ENCODE measurements around the gene DUSP1.

DUSP1 gene

GRCh38 chr5:172745838-172746237 is 25.2 kb downstream of the DUSP1 start:
- in situ Hi-C loops (cut with MboI; ENCODE audit: low sequenced_read_pairs), result no loop called here

- in situ Hi-C loops (cut with MboI; ENCODE audit: low sequenced_read_pairs), result no loop called here
Observed at GRCh38 chr5:172745406-172745805, 25.6 kb downstream of the DUSP1 start.

GRCh38 chr5:172744123-172745104 is 26.6 kb downstream of the DUSP1 start:
- in situ Hi-C loops (cut with MboI; ENCODE audit: low sequenced_read_pairs), result no loop called here

- in situ Hi-C loops (cut with MboI; ENCODE audit: low sequenced_read_pairs), result no loop called here
Observed at GRCh38 chr5:172743112-172743959, 27.7 kb downstream of the DUSP1 start.

- in situ Hi-C loops (cut with MboI; ENCODE audit: low sequenced_read_pairs), result no loop called here
Observed at GRCh38 chr5:172741206-172741582, 29.8 kb downstream of the DUSP1 start.

GRCh38 chr5:172740428-172741205 is 30.4 kb downstream of the DUSP1 start:
- in situ Hi-C loops (cut with MboI; ENCODE audit: low sequenced_read_pairs), result no loop called here

DNA sequence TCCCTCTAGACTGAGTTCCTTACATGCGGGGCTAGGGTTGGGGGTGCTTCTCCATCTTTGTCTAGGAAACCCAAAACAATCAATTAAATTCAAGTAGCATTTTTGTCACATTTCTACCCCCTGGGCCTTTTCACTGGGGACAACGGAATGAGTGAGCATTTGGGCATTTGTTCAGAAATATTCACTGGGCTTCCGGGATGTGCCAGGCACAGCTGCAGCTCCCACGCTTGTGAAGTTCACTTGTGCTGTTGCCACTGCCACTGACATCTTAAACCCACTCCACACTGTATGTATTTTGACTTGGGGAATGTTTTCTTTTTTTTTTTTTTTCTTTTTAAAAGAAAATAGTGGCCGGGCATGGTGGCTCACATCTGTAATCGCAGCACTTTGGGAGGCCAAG is 31.6 kb downstream of the DUSP1 start:
- in situ Hi-C loops (cut with MboI; ENCODE audit: low sequenced_read_pairs), result no loop called here

- in situ Hi-C loops (cut with MboI; ENCODE audit: low sequenced_read_pairs), result no loop called here
Observed at GRCh38 chr5:172736508-172737135, 34.4 kb downstream of the DUSP1 start.

GRCh38 chr5:172735141-172735831 is 35.7 kb downstream of the DUSP1 start:
- in situ Hi-C loops (cut with MboI; ENCODE audit: low sequenced_read_pairs), result no loop called here

- in situ Hi-C loops (cut with MboI; ENCODE audit: low sequenced_read_pairs), result no loop called here
Observed at GRCh38 chr5:172733974-172734346, 37.0 kb downstream of the DUSP1 start.

DNA sequence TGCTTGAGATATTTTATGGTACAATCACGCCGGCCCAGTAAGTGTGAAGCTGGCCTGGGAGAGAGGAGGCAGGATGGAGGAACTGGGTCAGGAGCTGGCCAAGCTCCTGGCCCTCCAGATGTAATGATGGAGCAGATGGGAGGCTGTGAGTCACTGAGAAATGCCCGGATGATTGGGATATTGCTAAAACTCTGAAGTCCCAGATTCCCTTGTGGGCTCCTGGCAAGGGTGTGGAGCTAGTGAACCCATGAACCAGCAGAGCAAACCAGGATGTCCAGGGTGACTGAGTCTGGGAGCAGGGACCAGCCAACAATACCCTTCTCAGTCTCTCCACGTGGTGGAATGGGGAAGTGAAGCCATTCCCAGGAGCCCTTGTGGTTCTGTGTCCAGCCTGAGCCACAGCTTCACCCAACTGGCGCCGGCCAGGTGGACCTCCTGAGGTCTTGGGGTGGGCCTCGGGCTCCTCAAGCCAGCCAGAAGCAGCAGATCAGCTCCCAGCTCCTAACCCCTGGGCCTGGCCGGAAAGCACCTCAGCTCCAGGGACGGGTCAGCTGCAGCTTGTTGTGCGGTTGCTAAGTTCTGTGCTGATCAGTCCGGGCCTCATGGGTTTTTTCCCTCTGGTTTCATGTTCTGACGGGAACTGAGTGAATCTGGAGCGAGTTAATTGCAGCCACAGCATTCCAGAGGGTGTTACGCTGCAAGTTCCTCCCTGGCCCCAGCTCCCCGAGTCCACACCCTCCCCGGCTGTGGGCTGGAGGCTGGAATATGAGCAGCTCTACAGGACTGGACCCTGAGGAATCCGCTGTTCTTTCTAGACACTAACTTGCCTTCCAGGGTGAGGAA is 37.6 kb downstream of the DUSP1 start:
- in situ Hi-C loops (cut with MboI; ENCODE audit: low sequenced_read_pairs), result no loop called here

DNA sequence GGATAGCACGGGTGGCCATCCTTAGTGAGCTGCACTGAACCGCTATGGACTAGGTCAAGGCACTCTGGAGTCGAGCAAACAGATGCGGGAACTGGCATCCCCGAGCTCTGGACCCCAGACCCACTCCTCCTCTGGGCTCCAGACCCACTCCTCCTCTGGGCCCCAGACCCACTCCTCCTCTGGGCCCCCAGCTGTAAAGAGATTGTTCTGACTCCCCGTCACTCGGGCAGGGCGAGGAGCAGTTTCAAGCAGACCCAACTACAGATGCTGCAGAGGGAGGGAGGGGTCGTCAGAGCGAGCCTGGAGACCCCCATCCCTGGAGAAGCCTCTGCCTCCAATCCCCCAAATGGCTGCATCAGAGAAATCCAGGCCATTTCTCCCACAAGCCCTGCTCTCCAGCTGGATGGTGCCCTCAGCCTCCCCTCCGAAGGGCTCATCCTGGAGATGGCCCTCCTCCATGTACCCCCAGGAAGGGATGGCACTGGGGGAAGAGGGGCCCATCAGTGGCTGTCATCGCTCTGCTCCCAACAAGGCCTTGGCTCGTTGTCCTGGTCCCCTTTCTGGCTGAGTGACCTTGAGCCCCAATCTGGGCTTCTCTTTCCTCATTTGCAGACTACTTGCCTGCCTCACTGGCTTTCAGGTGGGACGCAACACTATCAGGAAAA is 38.7 kb downstream of the DUSP1 start:
- in situ Hi-C loops (cut with MboI; ENCODE audit: low sequenced_read_pairs), result no loop called here

- in situ Hi-C loops (cut with MboI; ENCODE audit: low sequenced_read_pairs), result no loop called here
Observed at GRCh38 chr5:172731680-172732074, 39.3 kb downstream of the DUSP1 start.

DNA sequence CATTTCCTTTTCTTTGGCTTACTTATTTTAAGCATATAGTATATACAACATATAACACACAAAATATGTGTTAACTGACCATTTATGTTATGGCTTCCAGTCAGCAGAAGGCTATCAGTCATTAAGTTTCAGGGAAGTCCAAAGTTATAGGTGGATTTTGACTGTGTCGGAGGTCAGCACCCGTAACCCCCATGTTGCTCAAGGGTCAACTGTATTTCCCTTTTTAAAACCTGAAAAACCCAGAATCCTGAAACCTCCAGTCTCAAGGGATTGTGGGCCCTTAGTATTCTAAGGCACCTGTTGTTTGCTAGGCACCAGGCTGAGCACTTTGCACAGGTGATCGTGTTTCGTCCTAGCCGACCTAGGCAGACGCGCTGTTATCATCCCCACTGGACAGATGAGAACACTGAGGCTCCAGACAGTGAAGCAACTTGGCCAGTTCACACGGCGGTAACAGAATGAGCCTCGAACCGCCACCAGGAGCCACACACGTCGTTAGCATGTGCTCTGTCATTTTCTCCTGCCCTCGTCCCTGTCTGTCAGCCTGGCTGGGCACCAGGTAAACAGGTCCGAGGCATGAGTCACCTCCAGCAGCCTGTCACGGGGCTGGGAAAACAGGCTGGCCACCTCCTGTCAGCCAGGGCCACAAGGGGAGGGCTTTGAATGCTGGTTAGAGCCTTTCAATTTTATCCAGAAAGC is 39.9 kb downstream of the DUSP1 start:
- in situ Hi-C loops (cut with MboI; ENCODE audit: low sequenced_read_pairs), result no loop called here

DNA sequence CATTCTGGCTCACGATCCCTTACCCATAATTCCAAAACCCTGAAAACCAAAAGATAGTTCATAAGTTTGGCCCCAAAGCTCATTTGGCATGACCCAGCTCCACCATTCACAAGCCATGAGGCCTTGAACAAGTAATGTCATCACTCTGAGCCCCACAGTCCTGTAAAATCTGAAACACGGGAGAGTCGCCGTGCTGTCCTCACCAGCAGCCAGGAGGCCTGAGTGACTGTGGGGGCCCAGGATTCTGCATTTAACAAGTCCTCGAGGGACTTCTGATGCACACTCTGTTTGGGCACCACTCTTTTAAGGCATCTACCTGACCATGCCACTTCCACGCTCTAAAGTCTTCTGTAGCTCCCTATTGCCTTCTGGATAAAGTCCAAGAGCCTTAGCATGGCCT is 40.8 kb downstream of the DUSP1 start:
- in situ Hi-C loops (cut with MboI; ENCODE audit: low sequenced_read_pairs), result no loop called here

GRCh38 chr5:172729588-172729987 is 41.4 kb downstream of the DUSP1 start:
- in situ Hi-C loops (cut with MboI; ENCODE audit: low sequenced_read_pairs), result no loop called here

- in situ Hi-C loops (cut with MboI; ENCODE audit: low sequenced_read_pairs), result no loop called here
Observed at GRCh38 chr5:172728481-172729241, 42.3 kb downstream of the DUSP1 start.
